GM19239 (cell line): ENCODE results near the gene KRTAP19-1.

ENCODE experiments used
- DNase-seq: peaks from one replicate; pipeline ENCODE4 v3.0.0; 2011; ENCODE audit warnings: low spot score; ENCODE audit not compliant: insufficient read length
- FAIRE-seq: peaks from 2 replicates; lab custom pipeline; 2011; peaks lifted over from hg19 to GRCh38; lab: Jason Lieb, UNC

KRTAP19-1 gene

DNA sequence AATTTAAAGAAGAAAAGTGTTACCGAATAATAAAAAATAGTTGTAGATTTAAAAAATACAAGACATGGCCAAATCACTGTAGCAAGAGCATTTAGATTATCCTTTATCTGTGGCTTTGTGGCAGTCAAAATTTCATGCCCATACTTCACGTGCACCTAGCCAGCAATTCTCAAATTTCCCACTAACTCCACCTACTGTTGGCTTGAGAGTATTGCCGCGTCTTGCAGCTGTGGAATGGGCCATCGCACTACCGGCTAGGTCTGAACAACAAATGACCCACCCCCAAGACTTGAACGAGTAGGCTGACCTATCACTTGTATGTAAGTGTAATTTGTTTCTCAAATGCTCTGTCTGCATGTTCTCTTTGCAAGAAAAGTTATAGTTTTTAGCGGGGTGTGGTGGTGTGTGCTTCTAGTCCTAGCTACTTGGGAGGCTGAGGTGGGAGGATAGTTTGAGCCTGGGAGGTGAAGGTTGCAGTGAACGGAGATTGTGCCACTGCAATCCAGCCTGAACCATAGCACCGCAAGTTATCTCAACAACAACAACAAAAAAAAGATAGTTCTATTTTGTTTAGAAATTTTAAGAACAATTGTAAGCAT is 46.0 kb downstream of the KRTAP19-1 start:
- DNase-seq: no peak
- FAIRE-seq: no peak

DNA sequence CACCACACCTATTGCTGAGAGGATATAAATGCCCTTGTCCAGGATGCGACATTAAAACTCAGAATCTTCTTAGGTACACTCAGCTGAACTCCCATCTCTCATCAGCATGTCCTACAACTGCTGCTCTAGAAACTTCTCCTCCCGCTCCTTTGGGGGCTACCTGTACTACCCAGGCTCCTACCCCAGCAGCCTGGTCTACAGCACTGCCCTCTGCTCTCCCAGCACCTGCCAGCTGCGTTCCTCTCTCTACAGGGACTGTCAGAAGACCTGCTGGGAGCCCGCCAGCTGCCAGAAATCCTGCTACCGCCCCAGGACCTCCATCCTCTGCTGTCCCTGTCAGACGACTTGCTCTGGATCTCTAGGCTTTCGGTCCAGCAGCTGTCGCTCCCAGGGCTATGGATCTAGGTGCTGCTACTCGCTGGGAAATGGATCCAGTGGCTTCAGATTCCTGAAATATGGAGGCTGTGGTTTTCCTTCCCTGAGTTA is 50.0 kb downstream of the KRTAP19-1 start, which contains the start of gene KRTAP13-4:
TSS of gene KRTAP13-4 (plus strand) at position 51 of the 486 bp plus-strand sequence. CDS start at position 107, 56 bp downstream.
- no peak for DNase-seq
- FAIRE-seq: no peak
